ENCODE data around the gene HDAC9.

Gene HDAC9

DNA sequence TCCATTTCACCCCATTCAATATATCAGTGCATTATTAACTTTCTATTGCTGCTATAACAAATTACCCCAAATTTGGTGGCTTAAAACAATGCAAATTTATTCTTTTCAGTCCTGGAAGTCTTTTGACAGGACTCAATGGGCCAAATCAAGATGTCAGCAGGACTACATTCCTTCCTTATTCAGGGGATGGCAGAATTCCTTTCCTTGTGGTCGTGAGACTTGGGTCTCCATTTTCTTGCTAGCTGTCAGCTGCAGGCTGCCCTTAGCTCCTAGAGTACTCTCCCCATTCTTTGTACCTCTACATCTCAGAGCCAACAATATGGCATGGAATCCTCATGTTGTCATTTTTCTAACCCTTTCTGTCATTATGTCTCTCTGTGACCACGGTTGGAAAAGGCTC lies 310.6 kb downstream of the HDAC9 start:
- in situ Hi-C loops (cut with HindIII; ENCODE audit: low sequenced_read_pairs) = no loop called here
- no peak overlapping the region for H3K4me3 ChIP-seq (ENCODE audit: low read depth, low read length)
- DNase-seq (ENCODE audit: low read depth, low spot score) = no peak
- TF ChIP-seq CTCF (IDR thresholded peaks at IDR 0.05; ENCODE audit: low read depth, low read length) = no peak

GRCh38 chr7:18808026-18808425 lies 312.5 kb downstream of the HDAC9 start:
- no peak for TF ChIP-seq CTCF (IDR thresholded peaks at IDR 0.05; ENCODE audit: low read depth, low read length)
- in situ Hi-C loops (cut with HindIII; ENCODE audit: low sequenced_read_pairs) = no loop called here
- H3K4me3 ChIP-seq (ENCODE audit: low read depth, low read length) = no peak overlapping the region
- DNase-seq (ENCODE audit: low read depth, low spot score) = no peak

DNA sequence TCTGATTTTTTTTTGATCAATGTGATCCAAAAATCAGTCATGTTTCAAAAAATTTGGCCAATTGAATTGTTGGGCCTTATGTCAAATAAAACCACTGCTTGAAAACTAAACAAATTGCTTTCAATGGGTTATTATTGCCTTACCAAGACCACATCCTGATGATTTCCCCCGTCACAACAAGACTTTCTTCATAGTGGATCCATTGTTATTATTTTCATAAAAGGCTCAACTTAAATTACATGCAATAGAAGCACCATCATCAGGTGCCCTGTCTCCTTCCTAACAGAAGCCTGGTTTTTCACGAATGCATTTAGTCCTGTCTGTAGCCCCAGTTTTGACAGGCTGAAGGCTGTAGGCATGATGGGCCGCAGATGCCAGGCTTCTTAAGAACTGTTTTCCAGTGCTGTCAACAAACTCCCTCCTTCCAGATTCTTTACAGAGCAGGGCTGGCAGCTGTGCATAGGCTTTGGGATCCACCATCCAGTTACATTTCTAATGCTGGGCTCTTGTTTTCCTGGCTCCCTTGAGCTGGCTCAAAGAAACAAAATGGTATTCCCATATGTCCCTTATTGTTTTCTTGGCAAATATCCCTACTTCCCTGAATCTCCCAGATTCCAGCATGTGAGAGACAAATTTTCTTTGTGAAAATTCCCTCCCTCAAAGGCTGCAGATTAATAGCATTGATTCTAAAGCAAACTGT lies 319.9 kb downstream of the HDAC9 start:
- in situ Hi-C loops (cut with HindIII; ENCODE audit: low sequenced_read_pairs) = no loop called here
- TF ChIP-seq CTCF (IDR thresholded peaks at IDR 0.05; ENCODE audit: low read depth, low read length) = no peak
- no peak overlapping the region for H3K4me3 ChIP-seq (ENCODE audit: low read depth, low read length)
- DNase-seq (ENCODE audit: low read depth, low spot score) = no peak

DNA sequence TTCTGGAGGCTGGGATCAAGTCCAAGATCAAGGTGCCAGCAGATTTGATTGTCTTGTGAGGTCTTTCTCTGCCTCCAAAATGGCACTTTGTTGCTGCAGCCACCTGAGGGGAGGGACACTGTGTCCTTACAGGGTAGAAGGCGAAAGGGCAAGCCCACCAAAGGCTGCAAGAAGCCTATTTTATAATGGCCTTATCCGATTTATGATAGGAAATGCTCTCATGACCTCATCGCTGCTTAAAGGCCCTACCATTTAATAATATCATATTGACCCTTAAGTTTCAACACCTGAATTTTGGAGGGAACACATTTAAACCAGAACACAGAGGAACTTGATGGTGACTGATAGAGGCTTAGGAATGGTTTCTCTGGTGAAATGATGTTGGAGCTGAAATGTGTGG lies 325.4 kb downstream of the HDAC9 start:
- no peak overlapping the region for H3K4me3 ChIP-seq (ENCODE audit: low read depth, low read length)
- no peak for TF ChIP-seq CTCF (IDR thresholded peaks at IDR 0.05; ENCODE audit: low read depth, low read length)
- no peak for DNase-seq (ENCODE audit: low read depth, low spot score)
- in situ Hi-C loops (cut with HindIII; ENCODE audit: low sequenced_read_pairs) = no loop called here

- H3K4me3 ChIP-seq (ENCODE audit: low read depth, low read length) = no peak overlapping the region
- in situ Hi-C loops (cut with HindIII; ENCODE audit: low sequenced_read_pairs) = no loop called here
- no peak for TF ChIP-seq CTCF (IDR thresholded peaks at IDR 0.05; ENCODE audit: low read depth, low read length)
- DNase-seq (ENCODE audit: low read depth, low spot score) = no peak
These were observed 326.0 kb downstream of the HDAC9 start for GRCh38 chr7:18821554-18821953.

DNA sequence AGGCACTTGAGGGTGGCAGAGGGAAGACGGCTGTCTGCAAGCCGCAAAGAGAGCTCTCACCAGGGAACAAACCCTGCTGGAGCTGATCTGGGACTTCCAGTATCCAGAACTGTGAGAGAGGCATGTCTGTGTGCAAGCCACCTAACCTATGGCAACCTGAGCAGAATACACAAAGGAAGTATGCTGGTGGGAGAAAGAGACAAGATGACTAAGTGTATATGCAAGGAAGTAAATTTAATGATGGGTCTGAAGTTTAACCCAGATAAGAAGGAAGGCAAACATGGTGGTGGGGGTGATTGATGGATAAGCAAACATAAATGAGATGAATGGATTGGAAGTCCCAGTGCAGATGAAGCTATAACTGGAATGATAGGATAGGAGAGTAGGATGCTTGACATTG lies 328.6 kb downstream of the HDAC9 start:
- no peak overlapping the region for H3K4me3 ChIP-seq (ENCODE audit: low read depth, low read length)
- no peak for TF ChIP-seq CTCF (IDR thresholded peaks at IDR 0.05; ENCODE audit: low read depth, low read length)
- DNase-seq (ENCODE audit: low read depth, low spot score) = no peak
- in situ Hi-C loops (cut with HindIII; ENCODE audit: low sequenced_read_pairs) = no loop called here

Measured in astrocyte of the spinal cord (primary cell).